ENCODE measurements around the gene SNAI3.

SNAI3 gene

DNA sequence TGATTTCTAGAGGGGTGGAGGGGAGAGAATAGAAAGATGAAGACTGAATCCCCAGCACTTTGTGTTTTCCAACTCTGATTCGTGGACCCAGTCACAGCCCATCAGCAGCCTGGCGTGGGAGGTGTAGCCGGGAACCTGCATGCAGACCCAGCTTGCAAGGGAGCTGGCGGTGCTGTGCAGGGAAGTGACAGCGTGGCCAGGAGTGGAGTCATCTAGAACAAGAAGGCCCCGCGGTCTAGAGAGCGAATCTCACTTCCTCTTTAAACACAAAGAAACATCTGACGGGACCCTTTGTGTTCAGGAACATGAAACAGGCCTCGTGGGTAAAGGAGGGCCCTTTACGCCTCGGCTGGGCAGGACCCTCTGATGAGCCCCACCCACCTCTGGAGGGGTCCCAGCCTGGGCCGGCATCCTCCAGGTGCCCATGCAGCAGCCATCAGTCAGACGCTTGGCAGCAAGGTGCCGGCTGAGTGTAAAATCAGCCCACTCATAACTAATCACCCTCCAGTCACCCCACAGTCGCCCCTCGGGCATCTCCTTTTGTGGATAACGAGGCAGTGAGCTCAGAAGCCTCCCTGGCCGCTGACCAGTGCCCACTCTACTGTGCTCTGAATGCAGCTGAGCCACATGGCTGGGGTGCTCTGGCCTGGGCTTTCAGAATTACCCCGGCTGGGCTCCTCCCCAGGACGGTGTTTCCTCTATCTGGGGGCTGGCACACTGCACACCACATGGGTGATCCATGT, 4.4 kb downstream of the SNAI3 start:
- no peak for TF ChIP-seq CTCF (IDR thresholded peaks at IDR 0.05)

DNA sequence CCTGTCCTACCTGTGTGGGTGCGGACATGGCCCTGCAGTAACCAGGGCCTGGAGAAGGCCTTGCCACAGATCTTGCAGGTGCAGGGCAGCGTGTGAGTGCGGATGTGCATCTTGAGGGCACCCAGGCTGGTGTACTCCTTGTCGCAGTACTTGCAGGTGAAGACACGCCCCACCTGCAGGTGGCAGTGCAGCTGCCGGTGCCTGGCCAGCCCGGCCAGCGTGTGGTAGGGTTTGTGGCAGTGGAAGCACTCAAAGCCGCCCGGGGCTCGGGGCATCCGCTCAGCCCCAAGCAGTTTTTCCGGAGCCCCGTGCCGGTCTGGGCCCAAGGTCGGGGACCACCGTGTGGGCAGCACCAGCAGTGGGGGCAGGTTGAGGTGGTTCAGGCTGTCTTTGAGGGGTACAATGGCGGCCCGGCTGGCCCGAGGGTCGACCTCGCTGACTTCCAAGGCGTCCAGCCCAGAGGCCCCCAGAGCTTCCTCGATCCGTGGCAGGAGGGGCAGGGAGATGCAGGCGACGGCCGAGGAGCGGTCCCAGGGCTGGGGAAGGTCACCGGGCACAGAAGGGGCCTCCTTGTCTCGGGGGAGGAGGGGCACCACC, 5.1 kb downstream of the SNAI3 start:
- TF ChIP-seq CTCF (IDR thresholded peaks at IDR 0.05) = peak; percentile 55

- no peak for TF ChIP-seq CTCF (IDR thresholded peaks at IDR 0.05)
Observed at GRCh38 chr16:88680554-88681083, 5.7 kb downstream of the SNAI3 start.

DNA sequence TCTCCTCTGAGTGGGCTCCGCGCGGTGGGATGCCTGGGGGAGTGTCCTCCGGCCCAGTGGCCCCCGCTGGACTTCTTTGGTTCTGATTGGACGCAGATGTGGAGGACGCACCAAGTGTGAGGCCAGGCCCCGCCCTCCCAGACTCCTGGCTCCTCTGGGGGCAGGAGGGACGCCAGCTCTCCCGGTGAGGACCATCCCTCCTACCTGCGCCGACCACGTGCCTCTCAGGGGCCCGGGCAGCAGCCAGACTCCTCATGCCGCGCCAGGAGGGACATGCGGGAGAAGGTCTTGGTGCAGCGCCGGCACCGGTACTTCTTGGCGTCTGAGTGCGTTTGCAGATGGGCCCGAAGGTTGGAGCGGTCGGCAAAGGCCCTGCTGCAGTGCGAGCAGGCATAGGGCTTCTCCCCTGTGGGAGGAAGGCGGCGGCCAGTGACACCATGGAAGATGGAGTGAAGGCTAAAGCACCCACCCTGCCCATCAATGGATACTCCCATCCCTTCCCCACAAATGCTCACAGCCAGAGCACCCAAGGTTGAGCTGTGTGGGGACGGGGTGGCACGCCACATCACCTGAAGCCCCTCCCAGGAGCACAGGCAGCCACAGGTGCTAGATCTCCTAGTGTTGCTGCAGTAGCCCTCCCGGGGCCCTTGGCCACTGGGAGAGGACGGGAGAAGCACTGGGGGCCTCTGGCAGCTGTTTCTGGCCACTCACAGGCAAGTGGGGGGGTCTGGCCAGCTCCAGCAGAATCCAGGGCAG, 7.9 kb downstream of the SNAI3 start:
- TF ChIP-seq CTCF (IDR thresholded peaks at IDR 0.05) = no peak

DNA sequence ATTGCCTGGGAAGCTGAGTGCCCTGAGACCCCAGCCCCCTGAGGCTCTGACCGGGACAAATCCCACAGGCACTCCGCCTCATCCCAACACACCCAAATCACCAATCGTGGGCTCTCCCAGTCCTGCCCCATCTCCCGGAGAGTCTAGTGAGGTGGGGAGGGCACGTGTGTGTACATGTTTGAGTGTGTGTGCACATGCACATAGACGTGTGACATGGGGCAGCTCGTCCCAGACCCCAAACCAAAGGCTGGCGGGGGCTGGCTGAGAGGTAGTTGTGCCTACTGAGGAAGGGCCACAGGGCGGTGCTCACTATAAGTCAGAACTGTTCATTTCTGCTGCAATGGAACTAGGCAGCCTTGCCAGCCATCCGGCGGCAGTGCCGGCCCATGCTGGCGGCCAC, 8.6 kb downstream of the SNAI3 start:
- no peak for TF ChIP-seq CTCF (IDR thresholded peaks at IDR 0.05)

DNA sequence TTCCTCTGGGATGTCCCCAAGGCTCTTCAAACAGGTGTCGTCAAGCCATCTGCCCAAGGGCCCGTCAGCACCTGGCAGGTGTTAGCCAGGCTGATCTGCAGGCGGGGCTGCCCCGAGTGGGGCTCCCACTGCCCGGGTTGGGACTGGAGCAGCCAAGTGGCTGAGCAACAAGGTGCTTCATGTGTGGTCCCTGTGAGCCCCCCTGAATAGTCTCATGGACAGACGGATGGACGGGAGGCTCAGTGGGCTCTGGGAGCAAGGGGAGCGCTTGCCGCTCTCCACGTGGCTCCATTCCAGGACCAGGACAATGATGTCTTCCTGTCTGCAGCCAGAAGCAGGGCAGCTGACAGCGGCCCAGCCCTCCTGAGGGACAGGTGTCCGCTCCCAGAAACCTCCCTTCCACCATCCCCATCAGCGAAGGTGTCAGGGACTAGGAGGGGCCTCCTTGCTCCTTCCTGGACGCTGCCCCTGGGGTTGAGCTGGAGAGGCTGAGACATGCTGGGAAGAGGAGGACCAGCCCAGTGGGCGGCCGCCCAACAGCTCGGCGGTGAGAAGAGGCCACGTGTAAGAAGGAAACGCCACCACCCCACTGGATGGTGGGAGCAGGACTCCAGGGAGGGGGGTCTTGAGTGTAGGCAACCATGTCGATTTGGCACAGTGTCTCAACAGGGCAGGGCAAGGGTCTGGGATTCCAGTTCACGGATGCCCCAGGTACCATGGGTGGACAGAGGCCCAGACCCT, 9.6 kb downstream of the SNAI3 start:
- TF ChIP-seq CTCF (IDR thresholded peaks at IDR 0.05) = no peak

- no peak for TF ChIP-seq CTCF (IDR thresholded peaks at IDR 0.05)
Observed at GRCh38 chr16:88673716-88674379, 12.5 kb downstream of the SNAI3 start.

Data from LNCAP (cell line).